Stimulated activated CD4-positive, alpha-beta T cell treated with anti-CD3 and anti-CD28 coated beads, Interleukin-4, amount 100 ng/mL, for 24 hours (primary cell): Measurements from ENCODE around the gene OR2S2.
"Not testable (repeated sequence)": the region's sequence is repeated elsewhere in the genome, so short reads cannot be mapped to it uniquely, and the experiment has no call there.

Experiments
- DNase-seq: peaks from one replicate; pipeline ENCODE4 v3.0.0-alpha.2; 2020

OR2S2 gene

GRCh38 chr9:35962126-35962906 lies 4.4 kb upstream of the OR2S2 start:
- no peak for DNase-seq

GRCh38 chr9:35960039-35960655 lies 2.2 kb upstream of the OR2S2 start:
- DNase-seq: no peak

GRCh38 chr9:35956651-35957050 lies 1.3 kb downstream of the OR2S2 start:
- no peak for DNase-seq

- DNase-seq: peak; percentile 54
These were observed 2.9 kb downstream of the OR2S2 start for GRCh38 chr9:35954942-35955546.

- no peak for DNase-seq
These were observed 5.3 kb downstream of the OR2S2 start for GRCh38 chr9:35952526-35953191.

GRCh38 chr9:35951736-35952135 lies 6.2 kb downstream of the OR2S2 start:
- DNase-seq: no peak

- DNase-seq: no peak
These were observed 9.0 kb downstream of the OR2S2 start for GRCh38 chr9:35948901-35949318.

- no peak for DNase-seq
These were observed 9.5 kb downstream of the OR2S2 start for GRCh38 chr9:35948451-35948850.

GRCh38 chr9:35945341-35946018 lies 12.5 kb downstream of the OR2S2 start:
- DNase-seq: peak; percentile 75

- DNase-seq: no peak
These were observed 13.1 kb downstream of the OR2S2 start for GRCh38 chr9:35944841-35945240.

GRCh38 chr9:35944173-35944572 lies 13.8 kb downstream of the OR2S2 start:
- no peak for DNase-seq

GRCh38 chr9:35942286-35942685 lies 15.7 kb downstream of the OR2S2 start:
- no peak for DNase-seq

- peak; percentile 33 for DNase-seq
These were observed 17.2 kb downstream of the OR2S2 start for GRCh38 chr9:35940458-35941407.

GRCh38 chr9:35939679-35940250 lies 18.2 kb downstream of the OR2S2 start:
- no peak for DNase-seq

GRCh38 chr9:35938474-35939356 lies 19.2 kb downstream of the OR2S2 start:
- DNase-seq: no peak

GRCh38 chr9:35937227-35937626 lies 20.7 kb downstream of the OR2S2 start:
- no peak for DNase-seq

- DNase-seq: no peak
These were observed 22.0 kb downstream of the OR2S2 start for GRCh38 chr9:35935755-35936509.

- no peak for DNase-seq
These were observed 22.7 kb downstream of the OR2S2 start for GRCh38 chr9:35935261-35935660.

- not testable (repeated sequence) for DNase-seq
These were observed 23.9 kb downstream of the OR2S2 start for GRCh38 chr9:35934069-35934468.
